ENCODE data around the gene ZNF782.
"Not testable (repeated sequence)": the region's sequence is repeated elsewhere in the genome, so short reads cannot be mapped to it uniquely, and the experiment has no call there.

The ZNF782 gene

GRCh38 chr9:96852676-96853075 is 1.6 kb downstream of the ZNF782 start:
- DNase-seq = no peak

- no peak for DNase-seq
Observed at GRCh38 chr9:96844040-96844439, 10.3 kb downstream of the ZNF782 start.

GRCh38 chr9:96818533-96818932 is 35.8 kb downstream of the ZNF782 start:
- DNase-seq = no peak

GRCh38 chr9:96817973-96818372 is 36.3 kb downstream of the ZNF782 start:
- no peak for DNase-seq

- no peak for DNase-seq
Observed at GRCh38 chr9:96813607-96814006, 40.7 kb downstream of the ZNF782 start.

GRCh38 chr9:96798959-96799358 is 55.4 kb downstream of the ZNF782 start:
- not testable (repeated sequence) for DNase-seq

- no peak for DNase-seq
Observed at GRCh38 chr9:96784021-96784420, 70.3 kb downstream of the ZNF782 start.

GRCh38 chr9:96782235-96782634 is 72.1 kb downstream of the ZNF782 start:
- no peak for DNase-seq

- DNase-seq = no peak
Observed at GRCh38 chr9:96781552-96781951, 72.8 kb downstream of the ZNF782 start.

GRCh38 chr9:96779089-96779488 is 75.2 kb downstream of the ZNF782 start:
- DNase-seq = no peak

- DNase-seq = no peak
Observed at GRCh38 chr9:96777426-96777864, 76.9 kb downstream of the ZNF782 start.

- DNase-seq = no peak
Observed at GRCh38 chr9:96771124-96771523, 83.2 kb downstream of the ZNF782 start.

- DNase-seq = no peak
Observed at GRCh38 chr9:96769989-96770388, 84.3 kb downstream of the ZNF782 start.
